Astrocyte of the spinal cord (primary cell): ENCODE measurements around the gene KDM8.

Experiments
- DNase-seq: peaks from one replicate; pipeline ENCODE4 v3.0.0; 2011; ENCODE audit warnings: low read depth, low spot score
- H3K4me3 ChIP-seq: 2 replicates; pipeline ENCODE4 v1.5.1; 2011; ENCODE audit warnings: low read depth, mild to moderate bottlenecking, low read length, moderate library complexity
- CTCF ChIP-seq: IDR thresholded peaks from 2 replicates; pipeline ENCODE4 v1.5.1; 2012; ENCODE audit warnings: low read depth, mild to moderate bottlenecking, low read length, inconsistent platforms
- in situ Hi-C: cut with HindIII; loops from 2 replicates; pipeline ENCODE4 v1.10.0; 2017; ENCODE audit warnings: low sequenced_read_pairs

The KDM8 gene

GRCh38 chr16:27236635-27237218, 33.4 kb downstream of the KDM8 start:
- no peak for TF ChIP-seq CTCF
- in situ Hi-C loops, result no loop called here

GRCh38 chr16:27237219-27238015, 34.1 kb downstream of the KDM8 start:
- in situ Hi-C loops, result no loop called here
- no peak overlapping the region for H3K4me3 ChIP-seq
- DNase-seq, result peak; percentile 35
- no peak for TF ChIP-seq CTCF

More at GRCh38 chr16:27236635-27237218, 33.4 kb downstream of the KDM8 start:
- H3K4me3 ChIP-seq, result no peak overlapping the region
- DNase-seq, result no peak

- in situ Hi-C loops, result no loop called here
- no peak for TF ChIP-seq CTCF
- no peak for DNase-seq
- no peak overlapping the region for H3K4me3 ChIP-seq
Observed at GRCh38 chr16:27238016-27238587, 34.8 kb downstream of the KDM8 start.

- TF ChIP-seq CTCF, result no peak
- in situ Hi-C loops, result no loop called here
- DNase-seq, result no peak
- H3K4me3 ChIP-seq, result no peak overlapping the region
Observed at GRCh38 chr16:27238591-27238990, 35.3 kb downstream of the KDM8 start.

GRCh38 chr16:27239026-27239425, 35.7 kb downstream of the KDM8 start:
- no peak for TF ChIP-seq CTCF
- DNase-seq, result no peak
- in situ Hi-C loops, result no loop called here
- no peak overlapping the region for H3K4me3 ChIP-seq

GRCh38 chr16:27239906-27240655, 36.8 kb downstream of the KDM8 start:
- DNase-seq, result no peak
- TF ChIP-seq CTCF, result no peak
- H3K4me3 ChIP-seq, result no peak overlapping the region
- in situ Hi-C loops, result no loop called here
